Colonic mucosa (tissue), 4 donors: Measurements from ENCODE around the gene FOSL2. TPM values are rescaled to one million over a fixed set of nuclear protein-coding genes. Genes with fewer than 3 reads are reported as not detected.

ENCODE experiments used
- DNase-seq: peaks from one replicate; pipeline ENCODE4 v3.0.0-alpha.2; 2020
- H3K27ac ChIP-seq: fragments of 200-600 bp; one replicate; pipeline ENCODE4 v1.8.0; 2021
- H3K27me3 ChIP-seq: fragments of 200-600 bp; one replicate; pipeline ENCODE4 v1.8.0; 2021
- H3K36me3 ChIP-seq: fragments of 200-600 bp; one replicate; pipeline ENCODE4 v1.8.0; 2021
- H3K4me1 ChIP-seq: fragments of 200-600 bp; one replicate; pipeline ENCODE4 v1.8.0; 2021; ENCODE audit warnings: mild to moderate bottlenecking
- H3K4me3 ChIP-seq: fragments of 200-600 bp; one replicate; pipeline ENCODE4 v1.8.0; 2021
- H3K9ac ChIP-seq, 2 donors: one replicate each; pipeline ENCODE4 v1.7.0; 2013; ENCODE audit warnings: control low read depth in 2 of 2, low read depth in 2 of 2, low read length in 2 of 2
- H3K9me3 ChIP-seq: fragments of 200-600 bp; one replicate; pipeline ENCODE4 v1.8.0; 2021
- CTCF ChIP-seq: fragments of 200-600 bp; IDR thresholded peaks from one replicate; pipeline ENCODE4 v1.8.0; 2022; ENCODE audit warnings: antibody characterized with exemption, mild to moderate bottlenecking
- intact Hi-C: fragments of 100-400 bp; cut with DNase I; formaldehyde crosslinking; loops from one replicate; pipeline ENCODE4 v1.14.1; 2022
- total RNA-seq, 2 donors: library from RNA; stranded (reverse); fragmentation: NEBNext Ultra II Directional in 1 of 2; extraction: Animal tissue kit (Norgen Biotek cat#: 25700) in 1 of 2; gene quantifications; one replicate each; pipeline ENCODE4 v1.2.1, GENCODE V29; 2021
- donor health status: healthy.
- donor health status: DM: no; HTN: no; CAD: no.
- donor health status: DM: no; HTN: no; CAD: no.

FOSL2 gene
- total RNA-seq, 2 donors from 2014 or later = 74.2 to 142 TPM

GRCh38 chr2:28449488-28450395 is 57.1 kb downstream of the FOSL2 start:
- DNase-seq = no peak
- no peak overlapping the region for H3K27ac ChIP-seq
- no peaks in the 10 kb centered on the region for H3K4me1 ChIP-seq
- H3K36me3 ChIP-seq = no peaks in the 10 kb centered on the region
- no peak overlapping the region for H3K4me3 ChIP-seq
- H3K9ac ChIP-seq = no peak overlapping the region
- intact Hi-C loops = loop anchor here (5.0 kb wide), 3 partner anchors 52 to 747 kb away; no protein-coding TSS in a partner anchor
- TF ChIP-seq CTCF = no peak
- no peaks in the 10 kb centered on the region for H3K27me3 ChIP-seq
- no peaks in the 10 kb centered on the region for H3K9me3 ChIP-seq

DNA sequence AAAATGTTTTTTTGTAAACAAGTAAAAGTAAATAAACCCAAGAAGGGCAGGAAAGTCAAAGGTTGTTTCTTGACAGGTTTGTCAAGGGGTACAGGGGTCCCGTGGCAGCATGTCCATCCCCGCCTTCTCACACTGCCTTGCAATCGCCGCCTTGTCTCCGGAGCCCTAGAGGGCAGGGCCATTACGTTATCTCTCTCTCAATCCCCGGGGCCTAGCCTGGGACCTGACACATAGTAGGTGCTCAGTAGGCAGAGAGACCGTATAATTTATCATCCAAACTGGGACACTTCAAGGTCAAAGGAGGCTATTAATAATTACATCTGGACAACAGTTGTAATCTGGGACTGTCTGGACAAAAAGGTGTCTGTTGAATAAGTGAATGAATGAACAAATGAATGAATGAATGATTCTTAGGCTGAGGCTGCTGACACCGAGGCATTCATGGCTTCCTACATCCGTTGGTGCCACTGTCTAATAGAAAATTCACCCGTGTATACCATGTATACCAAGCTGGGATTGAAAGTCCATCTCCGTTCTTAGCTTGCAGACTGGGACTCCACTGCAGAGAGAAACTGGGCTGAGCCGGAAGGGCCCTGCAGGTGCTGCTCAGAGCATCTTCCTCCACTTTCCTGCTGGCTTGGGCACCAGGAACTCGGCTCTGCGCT is 58.4 kb downstream of the FOSL2 start:
- DNase-seq = no peak
- intact Hi-C loops = loop anchor here (5.0 kb wide), 3 partner anchors 54 to 749 kb away; no protein-coding TSS in a partner anchor

GRCh38 chr2:28451793-28452533 is 59.3 kb downstream of the FOSL2 start:
- Histone ChIP-seq H3K4me3 (no peak overlapping the region), H3K9me3 (no peaks in the 10 kb centered on the region), H3K27ac (no peak overlapping the region), H3K27me3 (no peaks in the 10 kb centered on the region), H3K4me1 (no peaks in the 10 kb centered on the region), H3K9ac (no peak overlapping the region), H3K36me3 (no peaks in the 10 kb centered on the region)
- no peak for TF ChIP-seq CTCF
- intact Hi-C loops = loop anchor here (5.0 kb wide), 3 partner anchors 55 to 750 kb away; no protein-coding TSS in a partner anchor
- no peak for DNase-seq

More for the DNA sequence above, 58.4 kb downstream of the FOSL2 start:
- no peaks in the 10 kb centered on the region for H3K4me1 ChIP-seq
- no peaks in the 10 kb centered on the region for H3K36me3 ChIP-seq
- no peak for TF ChIP-seq CTCF
- H3K27ac ChIP-seq = no peak overlapping the region
- no peak overlapping the region for H3K9ac ChIP-seq
- H3K9me3 ChIP-seq = no peaks in the 10 kb centered on the region
- H3K27me3 ChIP-seq = no peaks in the 10 kb centered on the region
- H3K4me3 ChIP-seq = no peak overlapping the region

GRCh38 chr2:28452534-28453081 is 60.0 kb downstream of the FOSL2 start:
- Histone ChIP-seq H3K27me3 (no peaks in the 10 kb centered on the region), H3K9me3 (no peaks in the 10 kb centered on the region), H3K4me3 (no peak overlapping the region), H3K4me1 (no peaks in the 10 kb centered on the region), H3K36me3 (no peaks in the 10 kb centered on the region), H3K9ac (no peak overlapping the region), H3K27ac (no peak overlapping the region)
- peak; percentile 85 for DNase-seq
- intact Hi-C loops = loop anchor here (5.0 kb wide), 3 partner anchors 55 to 750 kb away; no protein-coding TSS in a partner anchor
- peak; percentile 88 for TF ChIP-seq CTCF

- DNase-seq = no peak
- Histone ChIP-seq H3K4me3 (no peak overlapping the region), H3K36me3 (no peaks in the 10 kb centered on the region), H3K9ac (no peak overlapping the region), H3K27ac (no peak overlapping the region), H3K27me3 (no peaks in the 10 kb centered on the region), H3K4me1 (no peaks in the 10 kb centered on the region), H3K9me3 (no peaks in the 10 kb centered on the region)
- TF ChIP-seq CTCF = no peak
- intact Hi-C loops = loop anchor here (5.0 kb wide), 3 partner anchors 56 to 751 kb away; no protein-coding TSS in a partner anchor
These were observed 60.7 kb downstream of the FOSL2 start for GRCh38 chr2:28453396-28453795.
